ENCODE results near the gene LIN52. TPM values are rescaled to one million over a fixed set of nuclear protein-coding genes. Genes with fewer than 3 reads are reported as not detected.

LIN52 gene
- total RNA-seq, 2 donors from 2014 or later, result 16.4 to 19.0 TPM

DNA sequence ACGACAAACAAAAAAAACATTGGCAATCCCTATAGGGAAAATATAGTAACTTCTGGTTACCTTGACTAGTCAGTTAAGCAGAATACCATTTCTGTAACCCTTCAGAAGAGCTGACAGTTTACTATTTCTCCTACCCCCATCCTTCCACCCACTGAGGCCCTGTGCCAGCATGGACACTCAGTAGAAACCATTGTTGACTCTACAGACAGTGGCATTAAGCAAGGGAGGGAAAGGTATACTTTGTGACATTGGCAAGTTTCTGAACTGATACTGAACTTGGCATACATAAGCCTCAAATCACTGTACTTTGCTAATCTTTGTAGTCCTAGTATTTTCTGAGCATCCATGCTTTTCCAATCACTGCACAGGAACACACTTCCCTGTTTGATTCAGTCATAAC is 121.1 kb downstream of the LIN52 start:
- no peaks in the 10 kb centered on the region for H3K9me3 ChIP-seq (ENCODE audit: control insufficient read depth, low read length)
- no peaks in the 10 kb centered on the region for H3K4me1 ChIP-seq (ENCODE audit: control insufficient read depth, insufficient read depth, low read length)

DNA sequence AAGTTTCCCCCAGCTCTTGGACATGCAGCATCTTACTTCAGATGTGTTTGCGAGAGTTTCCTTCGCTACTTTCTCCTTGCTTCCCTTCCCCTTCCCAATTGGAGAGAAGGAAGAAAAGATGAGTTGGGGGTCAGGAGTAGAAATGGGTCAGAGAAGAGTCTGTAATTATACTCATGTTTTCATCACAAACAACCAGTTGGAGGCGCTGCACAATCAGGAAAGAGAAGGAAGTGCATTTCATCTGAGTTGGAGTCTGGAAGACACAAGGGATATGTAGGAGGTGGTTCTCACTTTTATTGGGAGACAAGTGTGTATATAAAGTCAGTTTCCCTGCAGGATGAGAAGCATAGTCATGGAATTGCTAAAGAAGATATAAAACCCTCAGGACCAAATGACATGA is 123.2 kb downstream of the LIN52 start:
- Histone ChIP-seq H3K27ac (ENCODE audit: low read depth, low read length) (no peak overlapping the region), H3K9me3 (ENCODE audit: control insufficient read depth, low read length) (no peaks in the 10 kb centered on the region), H3K27me3 (ENCODE audit: control insufficient read depth, insufficient read depth, low read length, poor library complexity, severe bottlenecking) (peaks cover 6% of the 10 kb centered on the region), H3K9ac (ENCODE audit: extremely low read depth, low read length, poor library complexity, severe bottlenecking) (no peak overlapping the region), H3K4me1 (ENCODE audit: control insufficient read depth, insufficient read depth, low read length) (no peaks in the 10 kb centered on the region), H3K36me3 (ENCODE audit: control insufficient read depth, insufficient read depth, low read length) (peaks cover 5% of the 10 kb centered on the region), H3K4me3 (ENCODE audit: low read length) (no peak overlapping the region)
- TF ChIP-seq, protein P1, sequence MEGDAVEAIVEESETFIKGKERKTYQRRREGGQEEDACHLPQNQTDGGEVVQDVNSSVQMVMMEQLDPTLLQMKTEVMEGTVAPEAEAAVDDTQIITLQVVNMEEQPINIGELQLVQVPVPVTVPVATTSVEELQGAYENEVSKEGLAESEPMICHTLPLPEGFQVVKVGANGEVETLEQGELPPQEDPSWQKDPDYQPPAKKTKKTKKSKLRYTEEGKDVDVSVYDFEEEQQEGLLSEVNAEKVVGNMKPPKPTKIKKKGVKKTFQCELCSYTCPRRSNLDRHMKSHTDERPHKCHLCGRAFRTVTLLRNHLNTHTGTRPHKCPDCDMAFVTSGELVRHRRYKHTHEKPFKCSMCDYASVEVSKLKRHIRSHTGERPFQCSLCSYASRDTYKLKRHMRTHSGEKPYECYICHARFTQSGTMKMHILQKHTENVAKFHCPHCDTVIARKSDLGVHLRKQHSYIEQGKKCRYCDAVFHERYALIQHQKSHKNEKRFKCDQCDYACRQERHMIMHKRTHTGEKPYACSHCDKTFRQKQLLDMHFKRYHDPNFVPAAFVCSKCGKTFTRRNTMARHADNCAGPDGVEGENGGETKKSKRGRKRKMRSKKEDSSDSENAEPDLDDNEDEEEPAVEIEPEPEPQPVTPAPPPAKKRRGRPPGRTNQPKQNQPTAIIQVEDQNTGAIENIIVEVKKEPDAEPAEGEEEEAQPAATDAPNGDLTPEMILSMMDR (conservative IDR thresholded peaks at IDR 0.05), result peak; percentile 77
- Mint-ChIP-seq H3K36me3 (ENCODE audit: low read depth) (no peaks in the 10 kb centered on the region), H3K4me3 (no peak overlapping the region), H3K27ac (no peak overlapping the region), H3K9me3 (no peaks in the 10 kb centered on the region), H3K4me1 (peaks cover 5% of the 10 kb centered on the region), H3K27me3 (ENCODE audit: insufficient read depth) (no peaks in the 10 kb centered on the region)
- WGBS, 2 experiments (ENCODE audit: insufficient coverage in 1 of 2, insufficient read length in 1 of 2), result 17 to 40% methylated on average over 1 of the region's 3 CpGs
- peak; percentile 81 for DNase-seq

More for the DNA sequence above, 121.1 kb downstream of the LIN52 start:
- 100% methylated on average over 1 of the region's 1 CpG for WGBS, 2 experiments (ENCODE audit: insufficient coverage in 1 of 2, insufficient read length in 1 of 2)
- Histone ChIP-seq H3K9ac (ENCODE audit: extremely low read depth, low read length, poor library complexity, severe bottlenecking) (no peak overlapping the region), H3K36me3 (ENCODE audit: control insufficient read depth, insufficient read depth, low read length) (peaks cover 8% of the 10 kb centered on the region), H3K4me3 (ENCODE audit: low read length) (no peak overlapping the region), H3K27ac (ENCODE audit: low read depth, low read length) (no peak overlapping the region), H3K27me3 (ENCODE audit: control insufficient read depth, insufficient read depth, low read length, poor library complexity, severe bottlenecking) (no peaks in the 10 kb centered on the region)
- Mint-ChIP-seq H3K27me3 (ENCODE audit: insufficient read depth) (no peaks in the 10 kb centered on the region), H3K4me3 (no peak overlapping the region), H3K27ac (no peak overlapping the region), H3K36me3 (ENCODE audit: low read depth) (peaks cover 4% of the 10 kb centered on the region), H3K4me1 (peaks cover 5% of the 10 kb centered on the region), H3K9me3 (no peaks in the 10 kb centered on the region)
- TF ChIP-seq, protein P1 (conservative IDR thresholded peaks at IDR 0.05), result no peak
- no peak for DNase-seq

DNA sequence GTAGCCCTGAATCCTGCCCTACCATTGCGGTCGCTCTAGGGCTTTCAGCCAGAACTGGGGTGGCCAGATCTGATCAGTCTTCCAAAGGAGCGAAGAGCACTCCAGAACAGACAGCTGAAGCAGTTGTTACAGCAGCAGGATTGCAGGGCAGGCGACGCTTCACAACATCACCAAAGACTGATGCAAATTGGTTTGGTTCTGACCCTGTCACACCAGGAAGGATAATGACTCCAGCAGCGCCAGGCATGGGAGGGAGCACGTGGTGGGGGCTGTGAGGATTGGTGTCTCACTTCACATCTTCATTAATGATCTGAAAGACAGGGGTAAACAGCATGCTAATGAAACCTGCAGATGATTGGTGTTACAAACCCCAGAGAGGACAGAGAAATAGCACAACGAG is 123.9 kb downstream of the LIN52 start:
- 88 to 97% methylated on average over 6 to 8 of the region's 8 CpGs for WGBS, 2 experiments (ENCODE audit: insufficient coverage in 1 of 2, insufficient read length in 1 of 2)
- H3K27me3 Mint-ChIP-seq (ENCODE audit: insufficient read depth), result no peaks in the 10 kb centered on the region
- no peak overlapping the region for H3K27ac Mint-ChIP-seq
- Histone ChIP-seq H3K36me3 (ENCODE audit: control insufficient read depth, insufficient read depth, low read length) (no peaks in the 10 kb centered on the region), H3K27ac (ENCODE audit: low read depth, low read length) (no peak overlapping the region), H3K4me1 (ENCODE audit: control insufficient read depth, insufficient read depth, low read length) (no peaks in the 10 kb centered on the region), H3K27me3 (ENCODE audit: control insufficient read depth, insufficient read depth, low read length, poor library complexity, severe bottlenecking) (peaks cover 6% of the 10 kb centered on the region), H3K9ac (ENCODE audit: extremely low read depth, low read length, poor library complexity, severe bottlenecking) (no peak overlapping the region), H3K9me3 (ENCODE audit: control insufficient read depth, low read length) (no peaks in the 10 kb centered on the region), H3K4me3 (ENCODE audit: low read length) (no peak overlapping the region)
- H3K4me1 Mint-ChIP-seq, result peaks cover 7% of the 10 kb centered on the region
- no peaks in the 10 kb centered on the region for H3K9me3 Mint-ChIP-seq
- TF ChIP-seq, protein P1 (conservative IDR thresholded peaks at IDR 0.05), result no peak
- no peak overlapping the region for H3K4me3 Mint-ChIP-seq
- no peak for DNase-seq
- H3K36me3 Mint-ChIP-seq (ENCODE audit: low read depth), result no peaks in the 10 kb centered on the region
